ENCODE data around the gene PCIF1. TPM values are rescaled to one million over a fixed set of nuclear protein-coding genes. Genes with fewer than 3 reads are reported as not detected.
A peak's percentile ranks its signal among the peaks of the same experiment; 100 is the strongest.

PCIF1 gene
- total and polyA plus RNA-seq, 9 of the 15 experiments (the other 6 are each of a cell fraction or from before 2014, with no cell fraction given), result 5.8 to 29.4 (median 11.3) TPM

DNA sequence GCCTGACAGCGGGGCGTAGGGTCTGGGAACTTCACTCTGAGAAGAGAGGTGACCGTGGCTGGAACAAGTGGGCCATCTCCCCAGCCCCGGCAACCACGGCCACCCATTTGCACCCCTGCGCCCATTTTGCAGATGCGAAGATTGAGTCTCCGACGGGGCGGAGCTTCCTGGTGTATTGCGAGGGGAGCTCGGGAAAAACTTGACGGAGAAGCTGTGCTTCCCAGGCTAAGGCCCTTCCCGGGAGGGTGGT is 36.9 kb downstream of the PCIF1 start (continued):
- TF ChIP-seq, protein P1, sequence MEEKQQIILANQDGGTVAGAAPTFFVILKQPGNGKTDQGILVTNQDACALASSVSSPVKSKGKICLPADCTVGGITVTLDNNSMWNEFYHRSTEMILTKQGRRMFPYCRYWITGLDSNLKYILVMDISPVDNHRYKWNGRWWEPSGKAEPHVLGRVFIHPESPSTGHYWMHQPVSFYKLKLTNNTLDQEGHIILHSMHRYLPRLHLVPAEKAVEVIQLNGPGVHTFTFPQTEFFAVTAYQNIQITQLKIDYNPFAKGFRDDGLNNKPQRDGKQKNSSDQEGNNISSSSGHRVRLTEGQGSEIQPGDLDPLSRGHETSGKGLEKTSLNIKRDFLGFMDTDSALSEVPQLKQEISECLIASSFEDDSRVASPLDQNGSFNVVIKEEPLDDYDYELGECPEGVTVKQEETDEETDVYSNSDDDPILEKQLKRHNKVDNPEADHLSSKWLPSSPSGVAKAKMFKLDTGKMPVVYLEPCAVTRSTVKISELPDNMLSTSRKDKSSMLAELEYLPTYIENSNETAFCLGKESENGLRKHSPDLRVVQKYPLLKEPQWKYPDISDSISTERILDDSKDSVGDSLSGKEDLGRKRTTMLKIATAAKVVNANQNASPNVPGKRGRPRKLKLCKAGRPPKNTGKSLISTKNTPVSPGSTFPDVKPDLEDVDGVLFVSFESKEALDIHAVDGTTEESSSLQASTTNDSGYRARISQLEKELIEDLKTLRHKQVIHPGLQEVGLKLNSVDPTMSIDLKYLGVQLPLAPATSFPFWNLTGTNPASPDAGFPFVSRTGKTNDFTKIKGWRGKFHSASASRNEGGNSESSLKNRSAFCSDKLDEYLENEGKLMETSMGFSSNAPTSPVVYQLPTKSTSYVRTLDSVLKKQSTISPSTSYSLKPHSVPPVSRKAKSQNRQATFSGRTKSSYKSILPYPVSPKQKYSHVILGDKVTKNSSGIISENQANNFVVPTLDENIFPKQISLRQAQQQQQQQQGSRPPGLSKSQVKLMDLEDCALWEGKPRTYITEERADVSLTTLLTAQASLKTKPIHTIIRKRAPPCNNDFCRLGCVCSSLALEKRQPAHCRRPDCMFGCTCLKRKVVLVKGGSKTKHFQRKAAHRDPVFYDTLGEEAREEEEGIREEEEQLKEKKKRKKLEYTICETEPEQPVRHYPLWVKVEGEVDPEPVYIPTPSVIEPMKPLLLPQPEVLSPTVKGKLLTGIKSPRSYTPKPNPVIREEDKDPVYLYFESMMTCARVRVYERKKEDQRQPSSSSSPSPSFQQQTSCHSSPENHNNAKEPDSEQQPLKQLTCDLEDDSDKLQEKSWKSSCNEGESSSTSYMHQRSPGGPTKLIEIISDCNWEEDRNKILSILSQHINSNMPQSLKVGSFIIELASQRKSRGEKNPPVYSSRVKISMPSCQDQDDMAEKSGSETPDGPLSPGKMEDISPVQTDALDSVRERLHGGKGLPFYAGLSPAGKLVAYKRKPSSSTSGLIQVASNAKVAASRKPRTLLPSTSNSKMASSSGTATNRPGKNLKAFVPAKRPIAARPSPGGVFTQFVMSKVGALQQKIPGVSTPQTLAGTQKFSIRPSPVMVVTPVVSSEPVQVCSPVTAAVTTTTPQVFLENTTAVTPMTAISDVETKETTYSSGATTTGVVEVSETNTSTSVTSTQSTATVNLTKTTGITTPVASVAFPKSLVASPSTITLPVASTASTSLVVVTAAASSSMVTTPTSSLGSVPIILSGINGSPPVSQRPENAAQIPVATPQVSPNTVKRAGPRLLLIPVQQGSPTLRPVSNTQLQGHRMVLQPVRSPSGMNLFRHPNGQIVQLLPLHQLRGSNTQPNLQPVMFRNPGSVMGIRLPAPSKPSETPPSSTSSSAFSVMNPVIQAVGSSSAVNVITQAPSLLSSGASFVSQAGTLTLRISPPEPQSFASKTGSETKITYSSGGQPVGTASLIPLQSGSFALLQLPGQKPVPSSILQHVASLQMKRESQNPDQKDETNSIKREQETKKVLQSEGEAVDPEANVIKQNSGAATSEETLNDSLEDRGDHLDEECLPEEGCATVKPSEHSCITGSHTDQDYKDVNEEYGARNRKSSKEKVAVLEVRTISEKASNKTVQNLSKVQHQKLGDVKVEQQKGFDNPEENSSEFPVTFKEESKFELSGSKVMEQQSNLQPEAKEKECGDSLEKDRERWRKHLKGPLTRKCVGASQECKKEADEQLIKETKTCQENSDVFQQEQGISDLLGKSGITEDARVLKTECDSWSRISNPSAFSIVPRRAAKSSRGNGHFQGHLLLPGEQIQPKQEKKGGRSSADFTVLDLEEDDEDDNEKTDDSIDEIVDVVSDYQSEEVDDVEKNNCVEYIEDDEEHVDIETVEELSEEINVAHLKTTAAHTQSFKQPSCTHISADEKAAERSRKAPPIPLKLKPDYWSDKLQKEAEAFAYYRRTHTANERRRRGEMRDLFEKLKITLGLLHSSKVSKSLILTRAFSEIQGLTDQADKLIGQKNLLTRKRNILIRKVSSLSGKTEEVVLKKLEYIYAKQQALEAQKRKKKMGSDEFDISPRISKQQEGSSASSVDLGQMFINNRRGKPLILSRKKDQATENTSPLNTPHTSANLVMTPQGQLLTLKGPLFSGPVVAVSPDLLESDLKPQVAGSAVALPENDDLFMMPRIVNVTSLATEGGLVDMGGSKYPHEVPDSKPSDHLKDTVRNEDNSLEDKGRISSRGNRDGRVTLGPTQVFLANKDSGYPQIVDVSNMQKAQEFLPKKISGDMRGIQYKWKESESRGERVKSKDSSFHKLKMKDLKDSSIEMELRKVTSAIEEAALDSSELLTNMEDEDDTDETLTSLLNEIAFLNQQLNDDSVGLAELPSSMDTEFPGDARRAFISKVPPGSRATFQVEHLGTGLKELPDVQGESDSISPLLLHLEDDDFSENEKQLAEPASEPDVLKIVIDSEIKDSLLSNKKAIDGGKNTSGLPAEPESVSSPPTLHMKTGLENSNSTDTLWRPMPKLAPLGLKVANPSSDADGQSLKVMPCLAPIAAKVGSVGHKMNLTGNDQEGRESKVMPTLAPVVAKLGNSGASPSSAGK (IDR thresholded peaks at IDR 0.05), result no peak
- TF ChIP-seq MITF (IDR thresholded peaks at IDR 0.05) (no peak), HDAC1 (IDR thresholded peaks at IDR 0.05) (peak; percentile 91 to 93; a peak in 3 of 4 replicates), SMARCE1 (IDR thresholded peaks at IDR 0.05) (peak; percentile 49; the same call in 1 of the 2 replicates), CC2D1A (IDR thresholded peaks at IDR 0.05) (peak; percentile 84), HLTF (IDR thresholded peaks at IDR 0.05) (peak; percentile 21; the same call in 1 of the 2 replicates), ZBTB49 (CRISPR knock-in tag; IDR thresholded peaks at IDR 0.05; ENCODE audit: borderline replicate concordance) (0 out of 2 replicates have a peak, but pooled peaks have one; percentile 2), ZSCAN29 (IDR thresholded peaks at IDR 0.05) (peak; percentile 46; the same call in 1 of the 2 replicates), CBX5 (IDR thresholded peaks at IDR 0.05; ENCODE audit: borderline replicate concordance, low read depth) (0 out of 2 replicates have a peak, but pooled peaks have one; percentile 29), CBX8 (IDR thresholded peaks at IDR 0.05; ENCODE audit: borderline replicate concordance, extremely low read depth, low read depth, low read length, poor library complexity, severe bottlenecking) (no peak), SP1 (CRISPR knock-in tag; IDR thresholded peaks at IDR 0.05) (peak; percentile 71; the same call in 1 of the 2 replicates), TEAD2 (tag; IDR thresholded peaks at IDR 0.05) (no peak), PRMT5 (CRISPR knock-in tag; IDR thresholded peaks at IDR 0.05) (peak; percentile 70; the same call in 1 of the 2 replicates), HDGF (IDR thresholded peaks at IDR 0.05) (peak; percentile 99), ZNF282 (CRISPR knock-in tag; IDR thresholded peaks at IDR 0.05) (no peak; the same call in 1 of the 2 replicates)

Data from K562 (cell line).